ENCODE measurements around the gene ZFP91.

The ZFP91 gene

GRCh38 chr11:58625826-58626460 is 47.1 kb downstream of the ZFP91 start:
- Histone ChIP-seq H3K4me1 (ENCODE audit: insufficient read depth, low read length) (no peaks in the 10 kb centered on the region), H2AFZ (ENCODE audit: low read depth, low read length) (no peak overlapping the region), H3K36me3 (ENCODE audit: insufficient read depth, low read length) (peaks cover 52% of the 10 kb centered on the region), H3K9me3 (ENCODE audit: low read length) (no peaks in the 10 kb centered on the region), H3K27me3 (ENCODE audit: insufficient read depth, low read length) (no peaks in the 10 kb centered on the region), H3K4me3 (ENCODE audit: low read length) (no peak overlapping the region)

DNA sequence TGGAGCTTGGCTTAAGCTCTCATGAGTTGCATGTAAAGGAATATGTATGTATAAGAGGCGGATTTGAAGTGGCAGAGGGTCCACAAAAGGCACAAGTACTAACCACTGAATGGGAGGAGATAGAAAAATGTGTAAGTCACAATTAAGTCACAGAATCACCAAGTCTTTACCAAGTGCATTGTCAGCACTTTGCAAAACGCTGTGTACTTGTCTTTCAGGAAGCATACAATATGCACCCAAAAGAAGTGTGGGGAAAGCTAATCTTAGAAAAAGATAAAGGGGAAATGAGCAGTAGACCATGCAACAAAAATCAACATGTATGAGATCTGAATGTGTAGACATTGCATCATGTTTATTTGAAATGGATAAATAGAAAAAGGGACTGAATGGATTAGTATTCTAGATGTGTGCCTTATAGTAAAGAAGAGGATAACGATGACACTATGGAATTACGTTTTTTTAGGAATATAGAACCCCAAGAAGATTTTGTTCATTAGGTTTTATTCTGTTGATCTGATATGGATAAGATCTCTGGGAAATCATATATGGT is 48.1 kb downstream of the ZFP91 start:
- H3K27me3 ChIP-seq (ENCODE audit: insufficient read depth, low read length), result no peaks in the 10 kb centered on the region
- H3K9me3 ChIP-seq (ENCODE audit: low read length), result no peaks in the 10 kb centered on the region
- peaks cover 43% of the 10 kb centered on the region for H3K36me3 ChIP-seq (ENCODE audit: insufficient read depth, low read length)
- no peak overlapping the region for H2AFZ ChIP-seq (ENCODE audit: low read depth, low read length)
- no peak overlapping the region for H3K4me3 ChIP-seq (ENCODE audit: low read length)
- H3K4me1 ChIP-seq (ENCODE audit: insufficient read depth, low read length), result no peaks in the 10 kb centered on the region

DNA sequence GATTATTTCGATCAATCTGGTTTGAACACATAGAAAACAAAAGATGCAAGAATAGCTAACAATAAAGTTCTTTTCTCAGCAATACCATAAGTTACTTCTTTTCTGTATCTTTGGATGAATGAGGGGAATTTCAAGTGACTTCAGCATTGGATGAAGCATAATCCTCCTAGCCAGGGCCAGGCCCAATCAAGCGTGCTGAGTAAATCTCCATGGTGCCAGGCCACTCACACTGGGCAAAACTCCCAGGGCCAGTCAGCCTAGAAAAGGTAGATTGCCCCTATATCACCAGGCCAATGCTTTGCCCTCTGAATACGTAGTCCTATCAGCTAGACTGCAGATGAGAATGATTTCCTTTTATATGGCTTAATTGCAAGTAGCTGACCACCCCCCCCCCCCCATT is 49.6 kb downstream of the ZFP91 start:
- peaks cover 29% of the 10 kb centered on the region for H3K36me3 ChIP-seq (ENCODE audit: insufficient read depth, low read length)
- H2AFZ ChIP-seq (ENCODE audit: low read depth, low read length), result no peak overlapping the region
- H3K4me3 ChIP-seq (ENCODE audit: low read length), result no peak overlapping the region
- H3K9me3 ChIP-seq (ENCODE audit: low read length), result no peaks in the 10 kb centered on the region
- no peaks in the 10 kb centered on the region for H3K27me3 ChIP-seq (ENCODE audit: insufficient read depth, low read length)
- no peaks in the 10 kb centered on the region for H3K4me1 ChIP-seq (ENCODE audit: insufficient read depth, low read length)

DNA sequence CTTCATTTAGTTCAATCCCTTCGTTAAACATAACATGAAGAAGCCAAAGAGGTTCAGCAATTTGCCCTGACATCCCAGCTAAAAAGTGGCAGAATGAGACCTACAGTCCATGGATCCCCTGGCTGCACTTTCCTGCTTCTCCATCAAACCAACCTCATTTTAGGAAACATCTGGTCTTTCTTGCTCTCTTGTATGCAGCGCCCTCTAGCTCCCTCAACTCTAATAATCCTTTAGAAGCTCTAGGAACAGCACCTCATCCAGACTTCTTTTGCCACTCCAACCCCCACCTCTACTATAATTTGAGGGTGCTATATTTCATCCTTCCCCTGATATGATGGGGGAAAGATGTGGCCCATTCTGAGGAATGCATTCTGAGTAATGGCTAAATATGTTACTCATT is 51.0 kb downstream of the ZFP91 start:
- Histone ChIP-seq H3K4me3 (ENCODE audit: low read length) (no peak overlapping the region), H2AFZ (ENCODE audit: low read depth, low read length) (no peak overlapping the region), H3K36me3 (ENCODE audit: insufficient read depth, low read length) (peaks cover 16% of the 10 kb centered on the region), H3K27me3 (ENCODE audit: insufficient read depth, low read length) (no peaks in the 10 kb centered on the region), H3K4me1 (ENCODE audit: insufficient read depth, low read length) (no peaks in the 10 kb centered on the region), H3K9me3 (ENCODE audit: low read length) (no peaks in the 10 kb centered on the region)

GRCh38 chr11:58631378-58631777 is 52.5 kb downstream of the ZFP91 start:
- Histone ChIP-seq H3K4me3 (ENCODE audit: low read length) (no peak overlapping the region), H3K4me1 (ENCODE audit: insufficient read depth, low read length) (no peaks in the 10 kb centered on the region), H2AFZ (ENCODE audit: low read depth, low read length) (no peak overlapping the region), H3K27me3 (ENCODE audit: insufficient read depth, low read length) (no peaks in the 10 kb centered on the region), H3K9me3 (ENCODE audit: low read length) (no peaks in the 10 kb centered on the region), H3K36me3 (ENCODE audit: insufficient read depth, low read length) (peaks cover 6% of the 10 kb centered on the region)

DNA sequence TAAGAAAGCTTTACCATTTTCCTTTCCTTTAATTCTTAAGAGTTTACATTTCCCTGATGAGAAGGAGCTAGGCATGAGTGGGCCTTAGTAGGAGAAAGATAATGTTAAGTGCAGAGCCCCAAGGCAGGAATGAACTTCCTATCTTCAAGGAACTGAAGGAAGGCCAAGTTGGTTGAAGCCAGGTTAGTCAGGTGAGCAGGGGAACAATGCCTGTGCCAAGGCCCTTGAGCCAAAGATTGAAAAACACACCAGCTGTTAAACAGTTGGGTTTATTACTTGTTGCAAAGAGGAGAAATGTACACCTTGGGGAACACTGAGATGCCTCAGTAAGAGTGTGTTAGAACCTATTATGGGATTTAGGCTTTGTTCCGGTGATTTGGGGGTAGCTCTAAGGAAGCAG is 53.6 kb downstream of the ZFP91 start:
- no peak overlapping the region for H3K4me3 ChIP-seq (ENCODE audit: low read length)
- H3K36me3 ChIP-seq (ENCODE audit: insufficient read depth, low read length), result peaks cover 2% of the 10 kb centered on the region
- no peaks in the 10 kb centered on the region for H3K27me3 ChIP-seq (ENCODE audit: insufficient read depth, low read length)
- no peaks in the 10 kb centered on the region for H3K9me3 ChIP-seq (ENCODE audit: low read length)
- H3K4me1 ChIP-seq (ENCODE audit: insufficient read depth, low read length), result no peaks in the 10 kb centered on the region
- no peak overlapping the region for H2AFZ ChIP-seq (ENCODE audit: low read depth, low read length)

- Histone ChIP-seq H3K27me3 (ENCODE audit: insufficient read depth, low read length) (no peaks in the 10 kb centered on the region), H2AFZ (ENCODE audit: low read depth, low read length) (no peak overlapping the region), H3K4me3 (ENCODE audit: low read length) (no peak overlapping the region), H3K36me3 (ENCODE audit: insufficient read depth, low read length) (no peaks in the 10 kb centered on the region), H3K9me3 (ENCODE audit: low read length) (no peaks in the 10 kb centered on the region), H3K4me1 (ENCODE audit: insufficient read depth, low read length) (no peaks in the 10 kb centered on the region)
Measured at GRCh38 chr11:58636587-58636986, 57.7 kb downstream of the ZFP91 start.

DNA sequence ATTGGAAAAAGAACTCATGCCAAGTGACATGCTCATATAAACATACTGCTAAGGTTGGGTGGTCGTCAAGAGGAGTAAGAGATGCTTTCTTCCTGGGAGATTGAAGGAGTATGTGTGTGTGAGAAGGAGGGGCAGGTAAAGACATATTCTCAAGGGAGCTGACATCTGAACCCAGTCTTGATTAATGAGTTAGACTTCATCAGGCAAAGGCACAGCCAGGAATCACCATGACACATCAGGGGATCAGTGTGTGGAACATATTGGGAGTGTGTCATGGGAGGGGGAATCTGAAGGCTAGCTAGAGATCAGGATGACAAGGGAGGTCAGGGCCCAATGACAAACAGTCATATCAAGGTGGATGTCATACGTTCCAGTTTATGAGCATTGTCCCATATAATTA is 58.5 kb downstream of the ZFP91 start:
- no peak overlapping the region for H3K4me3 ChIP-seq (ENCODE audit: low read length)
- no peaks in the 10 kb centered on the region for H3K9me3 ChIP-seq (ENCODE audit: low read length)
- no peaks in the 10 kb centered on the region for H3K27me3 ChIP-seq (ENCODE audit: insufficient read depth, low read length)
- H3K4me1 ChIP-seq (ENCODE audit: insufficient read depth, low read length), result no peaks in the 10 kb centered on the region
- no peaks in the 10 kb centered on the region for H3K36me3 ChIP-seq (ENCODE audit: insufficient read depth, low read length)
- no peak overlapping the region for H2AFZ ChIP-seq (ENCODE audit: low read depth, low read length)

DNA sequence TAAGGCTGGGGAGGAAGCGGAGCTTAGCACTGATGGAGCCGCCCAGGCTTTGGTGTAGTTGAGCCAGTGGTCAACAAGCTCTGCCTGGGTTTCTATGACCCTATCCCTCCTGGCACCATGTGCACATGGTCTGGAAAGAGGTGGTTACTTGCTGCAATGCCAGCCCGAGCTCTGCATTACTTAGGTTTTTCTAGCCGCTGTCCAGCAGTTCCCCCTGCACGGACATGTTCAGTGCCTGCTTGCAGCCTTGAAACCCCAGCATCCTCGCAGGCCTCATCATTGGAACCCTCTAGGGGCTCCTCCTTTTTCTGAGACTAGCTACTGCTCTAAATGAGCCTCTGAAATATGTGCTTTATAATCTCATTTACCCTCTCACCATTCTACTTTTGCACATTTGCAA is 60.2 kb downstream of the ZFP91 start:
- H3K36me3 ChIP-seq (ENCODE audit: insufficient read depth, low read length), result no peaks in the 10 kb centered on the region
- no peaks in the 10 kb centered on the region for H3K4me1 ChIP-seq (ENCODE audit: insufficient read depth, low read length)
- no peaks in the 10 kb centered on the region for H3K27me3 ChIP-seq (ENCODE audit: insufficient read depth, low read length)
- H2AFZ ChIP-seq (ENCODE audit: low read depth, low read length), result no peak overlapping the region
- no peaks in the 10 kb centered on the region for H3K9me3 ChIP-seq (ENCODE audit: low read length)
- H3K4me3 ChIP-seq (ENCODE audit: low read length), result no peak overlapping the region

DNA sequence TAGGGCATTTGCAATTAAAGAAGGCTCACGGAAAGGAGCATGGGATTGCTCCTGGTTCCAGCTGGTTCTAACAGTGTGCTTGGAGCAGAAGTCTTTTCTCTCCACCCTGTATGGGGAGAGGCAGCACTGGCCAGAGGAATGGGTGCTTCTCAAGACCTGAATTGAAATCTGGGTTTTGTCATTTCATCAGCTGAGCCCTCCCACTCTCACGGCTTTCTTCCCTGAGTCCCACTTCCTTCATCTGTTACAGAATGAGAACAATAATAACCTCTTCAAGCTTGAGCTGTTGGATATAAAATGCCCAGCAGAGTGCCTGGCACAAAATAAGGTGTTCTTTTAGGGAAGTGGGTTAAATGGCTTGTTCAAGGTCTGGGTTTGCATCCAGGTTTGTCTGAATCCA is 60.8 kb downstream of the ZFP91 start:
- Histone ChIP-seq H3K9me3 (ENCODE audit: low read length) (no peaks in the 10 kb centered on the region), H2AFZ (ENCODE audit: low read depth, low read length) (no peak overlapping the region), H3K27me3 (ENCODE audit: insufficient read depth, low read length) (no peaks in the 10 kb centered on the region), H3K36me3 (ENCODE audit: insufficient read depth, low read length) (no peaks in the 10 kb centered on the region), H3K4me1 (ENCODE audit: insufficient read depth, low read length) (no peaks in the 10 kb centered on the region), H3K4me3 (ENCODE audit: low read length) (no peak overlapping the region)

DNA sequence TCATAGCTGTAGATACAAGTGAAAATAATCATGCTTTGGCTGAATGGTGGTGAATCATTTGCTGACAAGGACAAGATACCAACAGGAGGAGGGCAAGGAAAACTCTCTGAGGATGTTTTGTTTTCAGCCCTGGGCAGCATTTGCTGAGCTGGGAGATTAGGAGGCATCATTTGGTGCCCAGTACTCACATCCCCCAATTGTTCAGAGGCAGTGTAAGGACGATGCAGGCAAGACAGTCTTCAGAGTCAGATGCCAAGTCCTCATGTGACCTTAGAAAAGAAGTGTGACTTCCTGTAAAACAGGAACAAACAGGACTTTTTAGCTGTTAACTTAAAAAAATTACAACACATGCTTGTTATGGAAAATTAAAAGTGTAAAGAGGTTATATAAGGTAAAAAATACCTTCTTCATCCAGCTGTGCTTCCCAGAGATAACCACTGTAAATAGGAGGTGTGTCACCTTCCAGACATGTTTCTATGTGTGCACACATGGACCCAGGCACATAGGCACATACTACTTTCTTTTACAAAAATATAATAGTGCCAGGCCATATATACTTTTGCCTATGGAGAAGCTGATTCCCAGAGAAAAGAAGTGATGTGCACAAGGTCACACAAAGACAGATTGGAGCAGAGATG is 61.6 kb downstream of the ZFP91 start:
- no peak overlapping the region for H2AFZ ChIP-seq (ENCODE audit: low read depth, low read length)
- H3K4me1 ChIP-seq (ENCODE audit: insufficient read depth, low read length), result no peaks in the 10 kb centered on the region
- H3K9me3 ChIP-seq (ENCODE audit: low read length), result peaks cover 2% of the 10 kb centered on the region
- H3K27me3 ChIP-seq (ENCODE audit: insufficient read depth, low read length), result no peaks in the 10 kb centered on the region
- H3K36me3 ChIP-seq (ENCODE audit: insufficient read depth, low read length), result no peaks in the 10 kb centered on the region
- no peak overlapping the region for H3K4me3 ChIP-seq (ENCODE audit: low read length)

DNA sequence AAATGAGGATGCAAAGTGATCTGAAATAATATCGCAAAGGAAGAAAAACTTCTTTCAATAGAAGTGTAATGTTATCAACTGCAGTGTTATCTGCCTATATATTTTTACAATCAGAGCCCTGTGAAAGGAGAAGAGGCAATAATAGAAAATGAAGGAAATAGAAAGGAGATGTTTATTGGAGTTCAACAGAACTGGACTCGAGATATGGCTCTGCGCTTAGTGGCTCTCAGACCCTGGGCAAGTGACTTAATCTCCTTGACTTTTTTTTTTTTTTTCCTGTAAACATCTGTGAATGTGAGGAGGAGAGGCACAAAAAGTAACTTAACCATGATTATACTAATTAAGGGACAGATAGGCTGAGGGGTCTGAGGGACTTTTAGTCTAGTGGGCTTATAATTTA is 62.5 kb downstream of the ZFP91 start:
- Histone ChIP-seq H3K4me1 (ENCODE audit: insufficient read depth, low read length) (no peaks in the 10 kb centered on the region), H3K9me3 (ENCODE audit: low read length) (peaks cover 7% of the 10 kb centered on the region), H3K27me3 (ENCODE audit: insufficient read depth, low read length) (no peaks in the 10 kb centered on the region), H3K4me3 (ENCODE audit: low read length) (no peak overlapping the region), H3K36me3 (ENCODE audit: insufficient read depth, low read length) (no peaks in the 10 kb centered on the region), H2AFZ (ENCODE audit: low read depth, low read length) (no peak overlapping the region)

DNA sequence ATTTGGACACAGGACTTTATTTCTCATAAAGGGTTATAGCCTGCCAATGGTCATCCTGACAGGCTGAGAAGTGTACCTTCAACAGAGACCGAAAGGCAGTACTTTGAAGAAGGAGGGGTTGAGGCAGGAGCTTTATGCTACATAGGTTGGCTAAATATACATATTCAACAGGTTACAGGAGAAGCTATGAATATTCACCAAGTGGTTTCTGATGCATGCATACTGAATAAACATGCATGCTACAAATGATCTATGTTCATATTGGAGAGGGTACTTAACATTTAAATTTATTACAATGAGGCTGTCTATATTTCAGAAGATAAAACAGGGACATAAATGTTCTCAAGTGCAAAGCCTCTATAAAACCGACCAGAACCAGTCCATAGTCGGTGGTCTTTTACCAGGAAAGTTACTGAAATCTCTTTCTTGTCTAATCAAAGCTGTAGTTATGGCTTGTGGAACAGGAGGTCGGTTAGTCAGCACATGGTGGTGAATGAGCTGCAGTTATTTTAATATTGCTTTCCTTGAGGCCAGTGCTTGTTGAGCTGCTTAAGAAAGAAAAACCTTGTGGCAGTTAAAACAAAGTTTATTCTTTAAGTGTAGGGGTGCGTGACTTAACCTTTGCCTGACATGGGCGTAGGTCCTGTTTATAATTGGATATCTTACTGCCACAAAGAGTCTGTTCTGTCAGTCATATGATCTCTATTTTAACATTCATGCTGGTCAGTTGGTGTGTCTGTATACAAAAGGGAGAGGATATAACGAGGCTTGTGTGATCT is 63.1 kb downstream of the ZFP91 start:
- H3K4me1 ChIP-seq (ENCODE audit: insufficient read depth, low read length), result no peaks in the 10 kb centered on the region
- no peaks in the 10 kb centered on the region for H3K36me3 ChIP-seq (ENCODE audit: insufficient read depth, low read length)
- no peaks in the 10 kb centered on the region for H3K27me3 ChIP-seq (ENCODE audit: insufficient read depth, low read length)
- H3K9me3 ChIP-seq (ENCODE audit: low read length), result peaks cover 7% of the 10 kb centered on the region
- H2AFZ ChIP-seq (ENCODE audit: low read depth, low read length), result no peak overlapping the region
- no peak overlapping the region for H3K4me3 ChIP-seq (ENCODE audit: low read length)
